Stromal cell of bone marrow (primary cell): Measurements from ENCODE around the gene RHPN2.
"Not testable (repeated sequence)": the region's sequence is repeated elsewhere in the genome, so short reads cannot be mapped to it uniquely, and the experiment has no call there.

Experiments
- DNase-seq: peaks from one replicate; pipeline ENCODE4 v3.0.0-alpha.2; 2012; ENCODE audit warnings: low read depth

RHPN2 gene

DNA sequence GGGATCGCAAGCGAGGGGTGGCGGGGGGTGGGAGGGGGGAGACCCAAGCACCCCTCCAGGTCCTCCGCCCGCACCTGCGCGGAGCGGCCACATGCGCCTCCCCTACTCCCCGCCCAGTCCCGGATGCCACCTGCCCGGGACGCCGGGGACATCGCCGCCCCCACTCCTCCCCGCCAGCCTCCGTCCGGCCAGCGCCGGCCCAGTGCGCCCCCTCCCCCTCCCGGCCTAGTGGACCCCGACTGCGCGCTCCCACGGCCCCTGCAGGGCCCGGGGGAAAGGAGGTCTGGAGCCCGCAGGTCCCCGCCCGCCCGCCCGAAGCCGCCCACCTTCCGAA lies 263 bp downstream of the RHPN2 start:
- DNase-seq = no peak

DNA sequence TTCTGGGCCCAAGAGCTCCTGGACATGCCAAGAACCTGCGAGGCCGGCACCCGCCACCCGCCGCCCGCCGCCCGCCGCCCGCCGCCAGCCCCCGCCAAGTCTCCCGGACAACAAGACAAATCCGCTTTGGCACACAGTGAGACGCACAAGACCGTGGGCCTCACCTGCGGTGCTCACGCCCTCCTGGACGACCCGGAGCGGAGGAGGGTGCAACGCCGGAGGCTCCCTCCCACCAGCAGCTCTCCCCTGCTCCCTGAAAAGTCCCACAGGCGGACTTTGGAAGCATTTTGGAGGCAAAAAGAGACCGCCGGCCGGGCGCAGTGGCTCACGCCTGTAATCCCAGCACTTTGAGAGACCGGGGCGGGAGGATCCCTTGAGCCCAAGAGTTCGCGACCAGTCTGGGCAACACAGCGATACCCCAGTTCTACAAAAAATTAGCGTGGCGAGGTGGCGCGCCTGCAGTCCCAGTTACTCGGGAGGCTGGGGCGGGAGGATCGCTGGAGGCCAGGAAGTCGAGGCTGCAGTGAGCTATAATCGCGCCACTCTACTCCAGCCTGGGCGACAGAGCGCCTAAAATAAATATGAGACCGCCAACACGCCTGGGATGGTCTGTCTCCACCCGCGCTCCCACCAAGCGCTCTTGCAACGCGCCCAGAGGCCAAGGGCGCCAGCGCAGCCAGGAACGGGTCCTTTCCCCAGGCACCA lies 783 bp downstream of the RHPN2 start:
- DNase-seq = no peak

DNA sequence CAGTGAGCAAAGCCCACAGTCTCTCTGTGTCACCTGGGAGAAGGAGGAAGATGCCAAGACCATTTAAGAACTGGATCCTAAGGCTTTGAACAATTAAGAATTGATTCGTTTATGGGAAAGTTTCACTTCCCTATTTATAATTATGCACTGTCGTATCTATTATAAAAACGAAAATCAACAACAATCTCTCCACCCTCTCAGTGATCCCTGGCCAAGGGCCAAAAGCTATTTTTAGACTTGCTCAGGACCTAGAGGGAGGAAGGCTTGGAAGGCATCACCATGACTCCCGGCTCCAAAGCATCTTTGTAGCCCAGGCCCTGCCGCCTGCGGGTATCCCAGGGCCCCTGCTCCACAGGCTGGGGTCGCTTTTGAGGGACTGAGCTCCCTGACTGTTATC lies 1.3 kb downstream of the RHPN2 start:
- DNase-seq = no peak

DNA sequence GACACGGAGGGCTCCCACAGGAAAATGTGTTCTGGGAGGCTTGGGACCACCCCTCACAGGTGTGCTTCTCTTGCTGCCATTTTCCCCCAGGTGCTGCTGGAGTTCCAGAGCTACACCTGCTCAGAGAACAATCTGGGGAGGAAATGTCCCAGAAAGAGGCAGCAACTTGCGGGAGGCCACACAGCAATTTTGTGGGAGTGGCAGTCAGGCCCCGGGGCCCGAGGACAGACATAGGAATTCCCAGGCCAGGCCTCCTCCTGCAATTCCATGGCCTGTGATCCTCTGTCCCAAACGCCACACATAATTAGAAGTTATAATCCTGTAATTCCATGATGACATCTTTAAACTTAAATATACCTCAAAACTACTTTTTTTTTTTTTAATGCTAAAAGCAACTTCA lies 1.8 kb downstream of the RHPN2 start:
- no peak for DNase-seq

DNA sequence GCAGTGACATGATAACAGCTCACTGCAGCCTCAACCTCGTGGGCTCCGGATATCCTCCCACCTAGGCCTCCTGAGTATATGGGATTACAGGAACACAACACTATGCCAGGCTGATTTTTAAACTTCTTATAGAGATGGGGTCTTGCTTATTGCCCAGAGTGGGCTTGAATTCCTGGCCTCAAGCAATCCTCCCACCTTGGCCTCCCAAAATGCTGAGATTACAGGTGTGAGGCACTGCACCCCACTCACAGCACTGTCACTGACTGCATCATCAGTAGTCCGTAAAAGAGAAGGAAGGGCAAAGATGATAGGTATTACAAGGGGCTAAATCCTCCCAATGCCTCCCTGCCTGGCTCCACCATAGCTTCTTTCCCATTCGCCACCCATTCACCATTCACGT lies 4.1 kb downstream of the RHPN2 start:
- no peak for DNase-seq

DNA sequence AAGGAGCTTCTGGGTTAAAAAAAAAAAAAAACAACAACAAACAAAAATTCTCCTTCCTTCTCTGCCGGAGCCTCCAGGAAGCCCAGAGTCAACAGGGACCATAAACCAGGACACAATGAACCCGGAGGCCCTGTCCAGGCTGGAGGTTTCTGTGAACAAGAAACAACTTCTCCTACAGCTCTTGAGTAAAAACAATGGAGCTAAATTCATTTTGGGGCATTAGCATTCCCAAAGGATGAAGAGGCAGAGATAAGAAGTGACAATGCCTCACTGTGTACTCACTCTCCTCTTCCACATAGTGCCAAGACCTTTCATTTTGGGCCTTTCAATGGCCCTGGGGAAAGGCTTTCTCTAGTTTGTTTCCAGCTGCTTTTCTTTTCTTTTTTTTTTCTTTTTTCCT lies 9.0 kb downstream of the RHPN2 start:
- DNase-seq = no peak

DNA sequence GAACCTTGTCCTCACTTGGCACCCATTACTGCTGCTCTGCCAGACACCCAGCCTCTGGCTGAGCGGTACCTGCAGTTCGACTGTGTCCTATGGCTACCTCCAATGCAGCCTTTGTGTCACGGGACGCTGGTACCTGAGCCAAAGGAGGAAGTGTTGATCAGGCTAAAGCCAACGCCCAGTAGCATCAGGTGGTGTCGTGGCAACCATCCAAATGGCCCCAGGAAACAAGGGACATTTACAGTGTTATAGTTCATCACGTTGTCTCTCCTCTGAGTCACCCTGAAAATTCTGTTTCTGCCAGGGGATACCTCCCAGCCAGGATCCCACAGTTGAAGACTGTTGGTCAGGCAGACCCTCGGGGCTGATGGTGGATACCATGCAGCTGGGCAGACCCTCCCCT lies 10.1 kb downstream of the RHPN2 start:
- DNase-seq = no peak

DNA sequence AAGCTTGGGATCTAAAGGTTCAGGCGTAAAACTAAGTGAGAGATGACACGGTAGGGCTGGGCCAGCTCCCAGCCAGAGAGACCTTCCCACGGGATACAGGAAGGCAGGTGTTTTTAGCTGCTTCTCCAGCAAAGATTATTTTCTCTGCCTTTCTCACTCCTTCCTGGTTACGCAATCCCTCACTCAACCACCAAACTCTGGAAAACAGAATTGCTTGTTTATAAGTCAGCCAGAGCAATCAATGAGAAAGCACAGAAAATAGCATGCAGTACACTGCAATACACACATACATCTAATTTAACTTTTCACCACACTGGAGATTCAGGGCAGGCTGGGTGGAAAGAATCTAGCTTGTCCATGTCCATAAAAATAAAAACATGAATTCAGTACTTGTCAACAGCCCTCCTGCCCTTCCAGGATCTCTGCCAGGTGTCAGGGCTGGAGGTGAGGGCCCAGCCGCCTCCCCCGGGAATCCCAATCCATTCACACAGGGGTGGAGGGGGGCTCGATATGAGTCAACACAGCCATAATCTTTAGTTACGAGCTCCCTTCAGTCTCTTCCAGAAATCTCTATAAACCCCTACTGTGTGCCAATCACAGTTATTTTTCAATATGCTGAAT lies 12.2 kb downstream of the RHPN2 start:
- DNase-seq = no peak

DNA sequence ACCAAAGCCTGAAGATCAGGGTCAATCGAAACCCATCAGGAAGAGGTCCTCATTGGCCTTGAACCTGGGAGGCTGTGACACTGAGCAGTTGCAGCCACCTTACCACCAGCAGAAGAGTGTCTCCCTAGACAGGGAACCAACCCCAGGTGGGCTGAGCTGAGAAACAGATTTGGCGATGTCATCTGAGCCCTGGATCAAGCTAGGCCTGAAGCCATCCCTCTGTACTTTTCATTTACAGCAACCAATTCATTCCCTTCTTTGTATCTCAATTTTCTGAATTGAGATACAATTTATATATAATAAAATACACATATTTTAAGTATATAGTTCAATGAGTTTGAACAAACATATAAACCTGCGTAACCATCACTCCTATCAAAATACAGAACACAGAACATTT lies 14.6 kb downstream of the RHPN2 start:
- DNase-seq = no peak

DNA sequence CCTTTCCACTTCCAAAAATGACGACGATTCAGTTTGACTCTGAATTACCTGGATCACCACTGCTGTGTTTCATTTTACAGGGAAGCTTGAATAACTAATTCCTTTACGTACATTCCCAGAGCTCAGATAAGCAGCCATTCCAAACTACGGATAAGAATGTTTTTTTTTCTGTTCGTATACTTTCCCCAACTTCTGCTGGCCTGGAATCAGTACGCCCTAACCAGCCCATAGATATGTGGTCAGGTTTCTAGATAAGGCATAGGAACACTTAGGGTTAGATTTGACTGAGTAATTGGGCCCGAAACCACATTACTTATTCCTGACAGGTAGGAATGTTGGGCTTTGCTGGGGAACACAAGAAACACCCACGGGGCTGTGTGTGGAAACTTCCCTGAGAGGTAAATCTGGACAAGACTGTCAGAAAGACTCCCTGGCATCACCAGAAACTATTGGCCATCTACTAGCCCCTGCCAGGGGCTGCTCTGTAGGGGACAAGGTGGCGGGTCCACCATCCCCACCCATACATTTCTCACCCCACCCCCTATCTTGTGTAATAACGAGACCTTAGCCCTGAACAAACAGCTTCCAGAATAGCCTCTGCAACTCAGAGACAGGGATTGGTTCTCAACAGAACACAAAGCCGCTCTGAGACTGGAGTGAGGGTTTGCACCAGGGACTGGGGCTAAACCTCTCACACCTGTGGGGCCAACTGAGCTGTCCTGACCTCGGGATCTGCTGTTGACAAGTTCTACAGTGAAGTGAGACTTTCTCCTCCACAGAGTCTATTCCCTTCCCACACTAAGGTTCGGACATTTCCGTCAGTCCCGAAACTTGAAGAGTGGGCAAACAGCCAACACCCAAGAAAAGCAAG lies 15.6 kb downstream of the RHPN2 start:
- DNase-seq = no peak

DNA sequence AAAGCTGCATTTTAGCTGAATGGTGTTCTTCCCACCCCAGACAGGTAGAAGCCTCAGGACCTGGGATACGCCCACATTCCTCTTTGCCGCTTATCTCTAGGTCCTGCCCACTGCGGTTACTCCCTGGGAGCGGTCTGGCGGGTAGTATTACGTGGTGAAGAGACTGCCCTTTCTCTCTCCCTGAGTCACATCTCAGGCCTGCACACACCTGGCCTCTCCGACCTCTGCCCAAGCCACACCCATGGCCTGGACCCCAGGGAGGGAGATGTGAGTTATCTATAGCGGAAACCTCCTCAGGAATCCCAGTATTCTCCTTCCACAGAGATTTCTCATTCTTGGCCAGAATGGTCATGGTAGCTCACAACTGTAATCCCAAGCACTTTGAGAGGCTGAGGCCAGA lies 17.3 kb downstream of the RHPN2 start:
- no peak for DNase-seq

DNA sequence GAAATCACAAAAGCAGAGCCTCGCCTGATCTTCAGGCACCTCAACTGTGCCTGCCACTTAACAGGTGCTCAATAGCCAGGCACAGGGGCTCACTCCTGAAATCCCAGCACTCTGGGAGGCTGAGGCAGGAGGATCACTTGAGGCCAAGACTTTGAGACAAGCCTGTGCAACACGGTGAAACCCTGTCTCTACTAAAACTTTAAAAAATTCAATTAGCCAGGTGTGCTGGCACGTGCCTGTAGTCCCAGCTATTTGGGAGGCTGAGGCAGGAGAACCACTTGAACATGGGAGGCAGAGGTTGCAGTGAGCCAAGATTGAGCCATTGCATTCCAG lies 22.9 kb downstream of the RHPN2 start:
- DNase-seq = not testable (repeated sequence)

DNA sequence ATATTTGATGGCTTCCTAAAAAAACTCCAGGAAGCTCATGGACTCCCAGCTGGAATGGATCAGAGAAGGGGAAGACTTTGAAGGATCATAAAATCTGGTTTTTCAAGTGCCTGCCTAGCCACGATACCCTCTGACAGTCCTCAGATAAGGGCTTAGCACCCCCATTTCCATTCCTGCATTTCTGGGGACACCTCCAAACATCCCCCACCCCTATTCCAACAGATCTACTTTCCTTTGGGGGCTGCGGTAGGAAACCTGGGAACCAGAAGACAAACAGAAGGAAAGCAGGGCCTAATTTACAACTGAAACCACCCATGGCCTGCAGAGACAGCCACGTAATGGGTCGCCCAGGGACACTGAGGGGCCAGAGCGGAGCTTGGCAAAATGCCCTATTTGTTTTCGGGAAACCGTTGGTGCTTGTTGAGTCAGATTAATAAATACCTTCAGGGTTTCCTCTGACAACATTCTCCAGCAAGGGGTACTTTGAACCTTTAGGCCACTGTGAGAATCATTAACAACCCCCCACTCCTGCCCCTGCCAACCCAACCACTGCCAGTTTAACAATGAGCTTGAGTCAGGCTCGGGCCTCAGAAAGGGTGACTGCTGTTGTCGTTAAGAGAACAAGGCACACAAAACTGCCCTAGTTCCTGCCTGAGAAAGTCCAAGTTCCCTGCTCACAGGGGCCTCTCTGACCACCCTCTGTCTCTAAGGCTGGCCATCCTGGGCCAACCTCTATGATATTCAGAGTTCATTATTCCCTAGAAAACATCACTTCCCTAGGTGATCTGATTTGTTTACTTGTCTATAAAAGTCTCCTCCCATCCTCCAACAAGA lies 23.5 kb downstream of the RHPN2 start:
- no peak for DNase-seq

DNA sequence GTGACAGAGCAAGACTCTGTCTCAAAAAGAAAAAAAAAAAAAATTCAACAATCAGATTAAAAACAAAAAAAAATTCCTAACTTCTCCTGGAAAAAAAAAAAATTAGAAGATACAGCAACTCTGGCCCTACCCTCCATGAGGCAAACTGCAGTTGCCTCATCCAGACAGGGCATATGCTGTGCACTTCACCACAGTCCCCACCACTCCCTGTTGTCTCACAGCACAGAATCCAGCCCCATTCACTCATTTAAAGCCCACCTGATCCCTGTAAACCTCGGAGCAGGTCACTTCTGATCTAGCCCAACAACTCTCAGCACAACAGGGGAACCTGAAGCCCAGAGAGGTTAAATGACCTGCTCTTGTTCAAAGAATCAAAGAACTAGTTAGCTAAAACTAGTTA lies 24.9 kb downstream of the RHPN2 start:
- DNase-seq = no peak

DNA sequence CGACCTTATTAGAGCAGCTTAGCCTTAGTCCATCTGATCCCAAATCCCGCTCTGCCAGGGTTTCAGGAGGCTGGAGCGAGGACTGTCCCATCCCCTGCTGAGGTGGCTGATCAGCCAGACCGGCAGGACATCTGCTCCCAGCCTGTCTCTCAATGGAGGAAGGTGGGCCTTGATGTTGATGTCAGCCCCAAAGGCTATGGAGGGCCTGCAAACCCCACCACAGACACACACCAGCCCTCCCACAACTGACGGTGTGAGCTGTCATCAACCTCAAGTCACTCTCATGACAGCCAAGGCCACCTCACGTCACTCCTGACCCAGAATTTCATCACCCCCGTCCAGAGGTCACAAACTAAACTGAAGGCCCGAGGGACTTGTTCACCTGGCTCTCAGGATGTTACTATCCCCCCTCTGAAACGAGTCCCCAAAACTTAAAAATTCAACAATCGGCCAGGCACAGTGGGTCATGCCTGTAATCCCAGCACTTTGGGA lies 25.5 kb downstream of the RHPN2 start:
- no peak for DNase-seq

DNA sequence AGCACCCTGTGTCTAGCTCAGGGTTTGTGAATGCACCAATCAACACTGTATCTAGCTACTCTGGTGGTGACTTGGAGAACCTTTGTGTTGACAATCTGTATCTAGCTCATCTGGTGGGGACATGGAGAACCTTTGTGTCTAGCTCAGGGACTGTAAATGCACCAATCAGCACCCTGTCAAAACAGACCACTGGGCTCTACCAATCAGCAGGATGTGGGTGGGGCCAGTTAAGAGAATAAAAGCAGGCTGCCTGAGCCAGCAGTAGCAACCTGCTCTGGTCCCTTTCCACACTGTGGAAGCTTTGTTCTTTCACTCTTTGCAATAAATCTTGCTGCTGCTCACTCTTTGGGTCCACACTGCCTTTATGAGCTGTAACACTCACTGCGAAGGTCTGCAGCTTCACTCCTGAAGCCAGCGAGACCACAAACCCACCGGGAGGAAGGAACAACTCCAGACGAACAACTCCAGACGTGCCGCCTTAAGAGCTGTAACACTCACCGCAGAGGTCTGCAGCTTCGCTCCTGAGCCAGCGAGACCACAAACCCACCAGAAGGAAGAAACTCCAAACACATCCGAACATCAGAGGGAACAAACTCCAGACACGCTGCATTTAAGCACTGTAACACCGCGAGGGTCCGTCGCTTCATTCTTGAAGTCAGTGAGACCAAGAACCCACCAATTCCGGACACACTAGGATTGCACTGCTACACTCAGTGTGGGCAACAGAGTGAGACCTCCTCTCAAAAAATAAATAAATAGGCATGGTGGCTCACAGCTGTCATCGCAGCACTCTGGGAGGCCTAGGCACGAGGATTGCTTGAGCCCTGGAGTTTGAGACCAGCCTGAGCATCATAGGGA lies 27.3 kb downstream of the RHPN2 start:
- not testable (repeated sequence) for DNase-seq

DNA sequence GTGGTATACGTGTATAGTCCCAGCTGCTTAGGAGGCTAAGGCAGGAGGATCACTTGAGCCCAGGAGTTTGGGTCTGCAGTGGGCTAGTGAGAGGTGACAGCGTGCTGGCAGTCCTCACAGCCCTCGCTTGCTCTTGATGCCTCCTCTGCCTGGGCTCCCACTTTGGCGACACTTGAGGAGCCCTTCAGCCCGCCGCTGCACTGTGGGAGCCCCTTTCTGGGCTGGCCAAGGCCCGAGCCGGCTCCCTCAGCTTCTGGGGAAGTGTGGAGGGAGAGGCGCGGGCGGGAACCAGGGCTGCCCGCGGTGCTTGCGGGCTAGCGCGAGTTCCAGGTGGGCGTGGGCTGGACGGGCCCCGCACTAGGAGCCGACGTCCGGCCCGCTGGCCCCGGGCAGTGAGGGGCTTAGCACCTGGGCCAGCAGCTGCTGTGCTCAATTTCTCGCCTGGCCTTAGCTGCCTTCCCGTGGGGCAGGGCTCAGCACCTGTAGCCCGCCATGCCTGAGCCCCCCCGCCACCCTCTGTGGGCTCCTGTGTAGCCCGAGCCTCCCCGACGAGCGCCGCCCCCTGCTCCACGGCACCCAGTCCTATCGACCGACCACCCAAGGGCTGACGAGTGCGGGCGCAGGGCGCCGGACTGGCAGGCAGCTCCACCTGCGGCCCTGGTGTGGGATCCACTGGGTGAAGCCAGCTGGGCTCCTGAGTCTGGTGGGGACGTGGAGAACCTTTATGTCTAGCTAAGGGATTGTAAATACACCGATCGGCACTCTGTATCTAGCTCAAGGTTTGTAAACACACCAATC lies 28.1 kb downstream of the RHPN2 start:
- not testable (repeated sequence) for DNase-seq

DNA sequence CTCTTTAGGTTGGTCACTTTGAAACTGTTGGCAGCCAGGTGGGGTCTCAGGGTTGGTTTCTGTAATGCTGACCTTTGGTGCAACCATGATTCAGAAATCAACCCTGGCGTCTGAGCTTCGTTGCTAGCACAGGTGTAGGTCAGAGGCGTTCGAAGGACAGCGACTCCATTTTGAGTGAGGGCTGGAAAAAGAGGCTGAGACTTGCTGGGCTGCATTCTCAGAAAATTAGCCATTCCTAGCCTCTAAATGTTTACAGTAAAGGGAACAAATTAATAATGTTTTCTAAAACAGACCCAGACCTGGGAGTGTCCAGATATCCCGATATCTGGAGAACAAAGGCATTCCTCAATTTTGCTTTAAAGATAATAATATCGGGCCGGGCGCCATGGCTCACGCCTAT lies 29.2 kb downstream of the RHPN2 start:
- DNase-seq = no peak

DNA sequence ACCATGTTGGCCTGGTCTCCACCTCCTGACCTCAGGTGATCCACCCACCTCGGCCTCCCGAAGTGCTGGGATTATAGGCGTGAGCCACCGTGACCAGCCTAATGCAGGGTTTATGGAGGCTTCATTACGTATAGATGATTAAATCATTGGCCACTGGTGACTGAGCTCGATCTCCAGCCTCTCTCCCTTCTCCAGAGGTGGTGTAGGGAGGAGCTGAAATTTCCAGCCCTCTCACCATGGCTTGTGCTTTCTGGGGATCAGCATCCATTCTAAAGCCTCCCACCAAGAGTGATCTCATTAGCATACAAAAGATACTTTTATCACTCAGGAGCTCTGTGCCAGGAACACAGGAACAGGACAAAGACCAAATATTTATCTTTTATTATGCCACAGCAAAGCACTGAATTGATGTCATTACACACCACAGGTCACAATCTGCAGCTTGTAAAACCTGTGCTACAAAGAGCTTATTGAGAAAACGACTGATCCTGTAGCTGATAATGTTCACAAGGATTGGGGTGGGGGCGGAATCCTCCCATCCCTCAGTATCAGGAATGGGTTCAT lies 32.4 kb downstream of the RHPN2 start:
- DNase-seq = no peak

DNA sequence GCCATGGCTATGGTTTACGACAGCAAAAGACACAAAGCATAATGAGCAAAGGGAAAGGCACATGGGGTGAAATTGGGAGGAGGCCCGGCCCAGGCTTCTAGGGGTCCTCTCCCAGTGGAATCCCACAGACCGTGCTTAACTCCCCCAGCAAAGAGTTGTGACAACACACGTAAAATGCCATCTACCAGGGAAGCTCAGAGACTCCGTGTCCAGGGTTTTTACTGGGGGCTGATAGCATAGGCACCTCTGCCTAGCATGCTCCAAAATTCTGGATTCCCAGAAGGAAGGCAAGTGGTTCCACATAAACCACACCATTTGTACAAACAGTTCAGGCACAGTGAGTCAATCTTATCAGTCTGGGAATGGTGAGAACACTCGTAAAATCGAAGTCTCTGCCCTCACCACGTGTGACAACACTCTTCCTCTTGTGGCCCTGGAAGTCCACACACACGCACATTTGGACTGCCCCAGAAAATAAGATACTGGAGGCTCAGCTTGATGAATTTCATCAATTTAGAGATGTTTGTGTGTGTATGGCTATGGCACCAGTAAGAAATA lies 34.9 kb downstream of the RHPN2 start:
- no peak for DNase-seq
